Activated CD4-positive, CD25-positive, alpha-beta regulatory T cell treated with anti-CD3 and anti-CD28 coated beads, Interleukin-2, amount 50 U/mL, for 16 hours (primary cell): Measurements from ENCODE around the gene AFF3.

Experiments
- DNase-seq: peaks from one replicate; pipeline ENCODE4 v3.0.0-alpha.2; 2020; ENCODE audit warnings: low read depth, low spot score

The AFF3 gene

DNA sequence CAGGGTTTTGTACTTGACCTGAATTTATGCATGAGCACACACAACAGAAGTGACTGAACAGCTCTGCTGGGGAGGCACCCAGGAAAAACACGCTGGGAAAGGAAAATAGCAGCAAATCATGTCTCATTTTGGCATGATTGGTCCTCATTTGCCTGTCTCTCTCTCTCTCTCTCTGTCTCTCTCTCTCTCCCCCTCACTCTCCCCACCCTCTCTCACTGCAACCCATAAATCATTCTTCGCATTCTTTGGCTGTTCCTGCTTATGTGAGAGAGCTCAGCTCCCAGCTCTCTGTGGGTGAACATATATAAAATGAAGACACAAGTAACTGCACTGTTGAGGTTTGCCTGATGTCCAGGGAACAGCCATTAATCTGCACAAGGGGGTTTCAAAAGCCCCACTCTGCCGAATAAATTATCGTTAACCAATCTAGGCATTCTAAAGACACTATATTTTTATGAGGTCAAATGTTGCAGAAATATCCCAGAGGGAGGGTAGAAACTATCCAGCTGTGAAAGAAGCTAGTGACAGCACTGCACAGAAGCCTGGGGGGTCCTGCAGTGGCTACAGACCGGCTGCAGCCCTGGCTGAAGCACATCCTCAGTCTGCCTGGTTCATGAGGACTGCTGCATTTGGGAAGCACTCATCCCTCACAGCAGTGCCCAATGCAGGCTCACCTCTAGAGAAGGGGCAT is 260.3 kb downstream of the AFF3 start:
- no peak for DNase-seq

GRCh38 chr2:99880964-99881294 is 261.5 kb downstream of the AFF3 start:
- no peak for DNase-seq

GRCh38 chr2:99880148-99880963 is 262.0 kb downstream of the AFF3 start:
- no peak for DNase-seq

GRCh38 chr2:99879481-99879880 is 262.9 kb downstream of the AFF3 start:
- no peak for DNase-seq

DNA sequence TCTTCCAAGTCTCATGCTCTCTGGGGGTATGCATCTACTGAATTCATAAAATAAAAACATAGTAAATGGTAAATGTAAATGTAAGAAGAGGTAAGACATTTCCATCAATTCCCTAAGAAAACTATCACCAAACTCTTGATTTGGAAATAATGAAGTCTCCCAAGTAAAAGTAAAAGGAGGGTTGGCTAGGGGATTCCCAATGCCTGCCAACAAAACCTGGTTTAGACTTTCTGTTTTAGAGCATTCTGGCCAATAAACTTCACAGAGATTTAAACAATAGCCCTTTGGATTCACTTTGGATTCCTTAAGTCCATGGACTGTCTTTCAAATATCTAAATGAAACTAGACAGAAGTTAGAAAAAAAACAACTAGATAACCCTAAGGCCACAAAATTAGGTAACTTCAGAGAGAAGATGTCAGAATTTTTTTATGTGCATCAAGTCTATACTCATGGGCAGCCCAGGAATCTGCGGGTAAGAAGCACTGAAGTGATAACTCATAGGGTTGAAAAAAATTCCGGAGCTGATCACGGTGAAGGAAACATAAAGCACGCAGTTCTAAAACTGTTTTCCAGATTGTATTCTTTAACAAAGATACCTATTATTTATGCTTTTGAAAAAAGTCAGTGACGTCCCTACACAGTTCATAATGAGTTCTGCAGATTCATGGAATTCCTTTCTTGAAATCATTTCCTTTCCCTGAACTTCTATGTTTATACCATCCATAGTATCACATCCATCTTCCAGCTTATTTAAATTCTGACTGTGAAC is 263.6 kb downstream of the AFF3 start:
- DNase-seq: no peak

DNA sequence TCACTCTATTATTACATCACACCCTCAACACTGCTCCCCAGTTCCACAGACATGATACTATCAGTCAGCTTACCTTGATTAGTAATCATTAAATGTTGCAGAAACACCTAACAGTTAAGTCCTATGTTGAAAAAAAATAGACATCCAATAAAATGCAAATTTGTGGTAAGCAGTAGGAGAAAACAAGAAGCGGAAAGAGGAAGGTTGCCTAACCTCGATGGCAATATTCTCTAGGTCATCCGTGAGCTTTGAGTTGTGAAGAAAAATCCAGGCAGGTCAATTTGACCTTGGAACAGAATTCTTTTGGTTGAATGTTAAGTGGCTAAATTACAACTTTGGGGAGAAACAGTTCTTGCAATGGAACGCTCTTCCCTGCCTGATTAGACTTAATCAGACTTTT is 264.4 kb downstream of the AFF3 start:
- no peak for DNase-seq

DNA sequence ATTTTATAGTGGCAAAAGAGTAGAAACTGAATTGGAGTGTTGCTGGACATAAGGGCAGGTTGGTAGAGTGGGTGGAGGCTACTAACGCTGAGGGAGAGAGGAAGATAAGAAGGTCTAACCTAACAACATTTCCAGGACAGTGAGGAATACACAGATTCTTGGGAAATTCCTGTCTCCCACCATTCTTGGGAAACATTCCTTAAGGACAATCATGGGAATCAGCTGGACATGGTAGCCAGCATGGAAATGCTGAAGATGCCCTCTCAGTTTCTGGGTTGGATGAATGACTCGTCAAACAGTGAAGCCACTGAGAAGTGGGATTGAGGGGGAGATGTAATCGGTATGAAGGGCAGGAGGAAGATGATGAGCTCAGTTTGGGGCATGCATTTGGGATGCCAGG is 265.4 kb downstream of the AFF3 start:
- DNase-seq: no peak

GRCh38 chr2:99875627-99876201 is 266.7 kb downstream of the AFF3 start:
- DNase-seq: no peak

DNA sequence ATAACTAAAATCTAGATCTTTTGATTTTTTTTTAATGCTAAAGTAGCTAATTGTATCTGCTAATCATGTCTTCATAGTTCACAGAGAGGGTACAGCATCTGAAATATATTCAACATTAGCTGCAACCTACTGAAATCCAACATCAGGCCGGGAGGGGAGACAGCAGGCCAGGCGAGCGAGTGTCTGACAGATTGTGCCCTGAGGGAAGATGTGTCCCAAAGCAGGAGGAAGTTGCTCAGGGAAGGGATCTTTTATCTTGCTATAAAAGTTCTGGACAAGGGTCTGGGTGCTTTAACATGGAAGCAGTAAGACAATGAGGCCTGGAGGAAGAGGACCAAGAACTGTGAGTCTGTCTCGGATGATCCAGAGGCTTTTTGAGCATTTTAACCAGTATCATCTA is 274.1 kb downstream of the AFF3 start:
- no peak for DNase-seq

DNA sequence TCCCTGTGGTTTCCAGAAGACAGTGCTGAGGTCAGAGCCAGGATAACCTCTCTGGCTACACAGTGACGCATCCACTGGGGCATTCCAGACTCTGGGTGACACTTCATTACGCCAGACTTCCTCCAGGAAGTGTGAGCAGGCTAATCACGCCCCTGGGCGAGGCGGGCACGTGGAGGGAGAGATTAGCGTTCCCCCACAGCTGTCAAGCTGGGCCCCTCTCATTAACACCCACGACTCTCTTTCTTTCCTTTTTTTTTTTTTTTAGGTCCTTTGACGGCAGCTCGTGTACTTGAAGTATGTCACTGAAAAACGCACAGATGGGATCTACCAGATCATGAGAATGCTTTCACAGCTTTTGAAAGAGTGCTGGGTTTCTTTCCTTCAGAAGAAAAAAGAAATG is 274.6 kb downstream of the AFF3 start:
- DNase-seq: no peak

- no peak for DNase-seq
Measured at GRCh38 chr2:99865818-99866676, 276.3 kb downstream of the AFF3 start.

DNA sequence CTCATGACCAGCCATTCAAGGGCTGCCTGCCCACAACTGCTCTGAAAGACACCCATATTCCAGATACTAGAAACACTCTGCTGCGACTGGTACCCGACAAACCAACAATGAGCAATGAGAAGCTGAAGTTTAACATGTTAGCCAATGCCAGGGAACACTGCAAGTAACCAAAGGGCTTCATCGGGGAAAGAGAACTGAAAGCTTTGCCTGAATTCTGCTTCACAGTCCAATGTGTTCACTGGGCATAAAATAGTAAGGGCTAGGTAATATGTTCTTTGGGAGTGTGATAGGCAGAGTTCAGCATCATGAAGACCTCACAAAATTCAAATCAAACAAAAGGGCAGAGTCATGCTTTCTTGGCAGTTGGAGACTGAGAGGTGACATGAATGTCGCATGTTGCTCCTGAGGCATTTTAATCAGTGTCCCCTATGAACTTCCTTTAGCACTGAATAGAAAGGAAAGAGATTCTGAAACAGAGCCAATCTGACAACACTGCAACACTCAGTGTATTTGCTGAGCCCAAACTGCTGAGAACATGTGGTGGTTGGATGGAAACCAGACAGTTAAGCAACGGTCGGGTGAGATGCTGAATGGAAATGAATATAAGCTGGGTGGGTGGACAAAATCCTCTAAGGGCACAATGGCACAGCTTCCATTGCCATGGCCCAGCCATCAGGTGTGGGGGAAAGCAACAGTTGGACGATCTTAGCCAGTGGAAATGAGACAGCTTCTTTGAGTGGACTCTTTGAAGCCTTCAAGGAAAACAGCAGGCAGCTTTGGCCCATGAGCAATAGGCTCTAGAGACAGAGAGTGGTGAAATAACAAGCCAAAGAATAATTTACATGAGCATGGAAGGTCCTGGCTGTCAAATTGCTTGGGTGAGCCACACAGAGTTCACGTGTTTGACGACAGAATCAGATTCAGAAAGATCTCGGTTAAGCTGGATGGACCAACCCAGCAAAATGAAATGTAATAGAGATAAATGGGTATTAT is 277.5 kb downstream of the AFF3 start:
- no peak for DNase-seq

- no peak for DNase-seq
Measured at GRCh38 chr2:99863903-99864270, 278.5 kb downstream of the AFF3 start.

GRCh38 chr2:99863236-99863902 is 279.0 kb downstream of the AFF3 start:
- no peak for DNase-seq

DNA sequence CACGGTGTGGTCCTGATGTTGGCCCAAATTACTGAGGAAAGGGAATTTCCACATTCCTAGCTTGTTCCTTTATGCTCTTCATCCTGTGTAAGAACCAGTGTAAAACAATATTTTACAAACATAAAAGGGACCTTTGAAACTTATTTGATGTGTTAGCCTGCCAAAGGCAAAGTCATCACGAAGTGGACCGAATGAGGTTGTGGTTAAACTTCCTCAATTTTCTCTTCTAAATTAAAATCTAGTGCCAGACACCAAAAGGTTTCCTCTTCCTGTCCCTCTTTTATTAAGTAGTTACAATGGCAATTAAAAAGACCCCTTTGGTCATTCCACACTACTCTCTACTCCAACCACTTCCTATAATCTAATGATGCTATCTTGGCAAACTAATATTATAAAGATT is 279.8 kb downstream of the AFF3 start:
- no peak for DNase-seq

DNA sequence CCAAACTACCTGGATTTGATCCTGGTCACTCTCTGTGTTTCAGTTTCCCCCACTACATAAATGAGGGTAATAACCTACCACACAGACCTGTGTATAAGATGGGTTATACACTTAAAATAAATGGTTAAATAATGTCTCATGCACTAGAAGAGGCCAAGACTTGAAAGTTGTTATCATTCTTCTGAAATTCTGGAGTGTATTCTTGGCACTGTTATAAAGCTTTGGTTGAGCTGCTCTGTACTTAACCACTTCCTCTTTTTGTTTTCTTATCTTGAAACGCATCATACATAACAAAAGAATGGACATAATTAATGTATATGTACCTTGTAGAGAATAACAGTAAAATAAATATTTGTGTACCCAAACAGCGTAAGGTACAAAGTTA is 281.0 kb downstream of the AFF3 start:
- no peak for DNase-seq

GRCh38 chr2:99860720-99861375 is 281.5 kb downstream of the AFF3 start:
- DNase-seq: no peak

DNA sequence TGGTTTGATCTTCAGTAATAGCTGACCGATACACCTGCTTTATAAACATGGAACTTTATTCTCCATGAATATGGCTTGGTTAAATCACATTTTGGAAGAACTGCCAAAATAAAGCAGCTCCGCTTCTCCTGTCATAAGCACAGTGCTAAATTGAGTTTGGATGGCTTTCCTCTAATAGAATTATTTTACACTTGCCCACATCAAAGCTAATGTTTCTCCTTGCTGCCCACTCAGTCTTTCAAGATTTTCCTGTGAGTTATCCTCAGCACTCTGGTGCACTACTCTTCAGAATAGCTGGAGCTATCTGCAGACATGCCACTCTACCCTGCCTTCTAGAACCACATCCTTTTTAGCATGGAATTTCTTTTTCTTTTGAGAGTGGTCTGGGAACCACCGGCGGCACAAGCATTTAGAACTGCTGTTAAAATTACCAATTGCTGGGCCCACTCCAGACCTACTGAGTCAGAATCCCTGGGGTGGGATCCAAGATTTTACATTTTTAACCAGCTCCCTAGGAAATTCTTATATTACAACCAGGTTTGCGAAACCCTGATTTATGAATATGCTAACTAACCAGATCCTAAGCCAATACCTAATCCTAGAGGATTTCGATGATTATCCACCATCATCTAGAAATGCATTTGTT is 283.3 kb downstream of the AFF3 start:
- no peak for DNase-seq
